Choroid plexus epithelial cell (primary cell): Measurements from ENCODE around the gene MED9.

Experiments used
- DNase-seq: peaks from one replicate; pipeline ENCODE4 v3.0.0-alpha.2; 2010; ENCODE audit warnings: low read depth
- H3K4me3 ChIP-seq: 2 replicates; pipeline ENCODE4 v1.5.1; 2011; ENCODE audit warnings: low read depth, mild to moderate bottlenecking, control low read depth, low read length, moderate library complexity
- TF ChIP-seq, protein P1 (sequence below): conservative IDR thresholded peaks from 2 replicates; pipeline ENCODE4 v1.5.1; 2011; ENCODE audit warnings: low read depth, mild to moderate bottlenecking, control low read depth, inconsistent platforms, low read length, moderate library complexity

The MED9 gene

DNA sequence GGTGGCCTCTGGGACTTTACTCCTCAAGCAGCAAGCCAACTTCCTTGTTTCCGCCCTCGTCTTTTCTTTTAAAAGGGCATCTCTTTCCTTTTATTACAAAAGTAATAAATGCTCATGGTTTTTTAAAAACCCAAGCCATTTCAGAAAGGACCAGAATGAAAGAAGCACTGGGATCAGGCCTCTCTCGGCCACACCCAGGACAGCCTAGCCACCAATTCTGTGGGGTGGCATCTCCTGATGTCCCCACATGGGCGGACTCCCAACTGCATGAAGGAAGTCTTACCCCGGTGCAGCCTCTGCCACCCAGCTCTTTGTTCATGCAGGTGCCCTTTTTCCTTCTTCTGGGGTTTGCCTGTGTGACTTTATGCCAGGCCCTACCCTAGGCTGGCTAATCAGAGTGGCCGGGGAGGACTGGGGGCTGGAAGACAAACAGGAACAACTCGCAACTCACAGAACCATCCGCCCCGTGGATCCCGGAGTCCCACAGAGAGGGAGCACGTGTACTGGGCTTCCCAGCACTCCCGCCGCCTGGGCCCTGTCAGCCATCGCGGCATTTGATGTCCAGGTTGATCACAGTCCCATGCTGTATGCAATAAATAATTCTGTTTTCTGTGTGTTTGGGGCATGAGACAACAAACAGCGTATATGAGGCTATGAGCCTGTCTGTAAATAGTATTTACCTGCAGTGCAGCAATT is 22.0 kb downstream of the MED9 start:
- DNase-seq: no peak
- H3K4me3 ChIP-seq: no peak overlapping the region
- TF ChIP-seq, protein P1, sequence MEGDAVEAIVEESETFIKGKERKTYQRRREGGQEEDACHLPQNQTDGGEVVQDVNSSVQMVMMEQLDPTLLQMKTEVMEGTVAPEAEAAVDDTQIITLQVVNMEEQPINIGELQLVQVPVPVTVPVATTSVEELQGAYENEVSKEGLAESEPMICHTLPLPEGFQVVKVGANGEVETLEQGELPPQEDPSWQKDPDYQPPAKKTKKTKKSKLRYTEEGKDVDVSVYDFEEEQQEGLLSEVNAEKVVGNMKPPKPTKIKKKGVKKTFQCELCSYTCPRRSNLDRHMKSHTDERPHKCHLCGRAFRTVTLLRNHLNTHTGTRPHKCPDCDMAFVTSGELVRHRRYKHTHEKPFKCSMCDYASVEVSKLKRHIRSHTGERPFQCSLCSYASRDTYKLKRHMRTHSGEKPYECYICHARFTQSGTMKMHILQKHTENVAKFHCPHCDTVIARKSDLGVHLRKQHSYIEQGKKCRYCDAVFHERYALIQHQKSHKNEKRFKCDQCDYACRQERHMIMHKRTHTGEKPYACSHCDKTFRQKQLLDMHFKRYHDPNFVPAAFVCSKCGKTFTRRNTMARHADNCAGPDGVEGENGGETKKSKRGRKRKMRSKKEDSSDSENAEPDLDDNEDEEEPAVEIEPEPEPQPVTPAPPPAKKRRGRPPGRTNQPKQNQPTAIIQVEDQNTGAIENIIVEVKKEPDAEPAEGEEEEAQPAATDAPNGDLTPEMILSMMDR: no peak

DNA sequence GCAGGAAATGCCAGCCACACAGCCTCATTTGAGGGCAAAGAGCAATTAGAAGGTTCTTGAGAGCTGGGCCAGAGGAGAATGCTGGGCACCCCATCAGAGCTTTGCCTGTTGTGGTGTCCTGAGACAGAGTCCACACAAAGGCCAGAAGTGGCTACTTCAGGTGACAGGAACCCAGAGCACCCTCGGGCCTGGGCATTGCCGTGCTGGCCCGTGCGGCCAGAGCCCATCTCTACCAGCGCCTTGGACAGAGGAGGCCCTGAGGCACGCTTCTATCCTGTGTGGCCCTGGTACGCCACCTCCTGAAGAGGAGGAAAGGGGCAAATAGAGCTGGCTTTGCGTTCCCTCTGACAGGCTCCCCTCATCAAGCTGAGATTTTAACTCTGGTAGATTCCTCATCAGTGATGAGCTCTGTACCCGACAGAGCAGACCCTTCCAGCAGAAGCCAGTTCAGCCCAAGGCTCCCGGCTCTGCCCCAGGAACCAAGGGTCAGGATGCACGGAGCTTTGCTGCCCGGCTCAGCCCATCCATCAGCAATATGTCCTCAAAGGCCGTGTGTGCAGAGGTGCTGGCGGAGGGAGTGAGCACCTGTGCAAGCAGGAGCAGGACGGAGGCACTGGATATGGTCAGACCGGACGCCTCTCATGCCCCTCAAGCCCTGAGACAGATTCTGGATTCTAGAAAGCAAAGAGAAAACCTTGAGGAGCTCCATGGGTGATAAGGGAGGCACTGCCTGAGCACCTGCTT is 22.8 kb downstream of the MED9 start:
- H3K4me3 ChIP-seq: no peak overlapping the region
- TF ChIP-seq, protein P1: no peak
- no peak for DNase-seq

DNA sequence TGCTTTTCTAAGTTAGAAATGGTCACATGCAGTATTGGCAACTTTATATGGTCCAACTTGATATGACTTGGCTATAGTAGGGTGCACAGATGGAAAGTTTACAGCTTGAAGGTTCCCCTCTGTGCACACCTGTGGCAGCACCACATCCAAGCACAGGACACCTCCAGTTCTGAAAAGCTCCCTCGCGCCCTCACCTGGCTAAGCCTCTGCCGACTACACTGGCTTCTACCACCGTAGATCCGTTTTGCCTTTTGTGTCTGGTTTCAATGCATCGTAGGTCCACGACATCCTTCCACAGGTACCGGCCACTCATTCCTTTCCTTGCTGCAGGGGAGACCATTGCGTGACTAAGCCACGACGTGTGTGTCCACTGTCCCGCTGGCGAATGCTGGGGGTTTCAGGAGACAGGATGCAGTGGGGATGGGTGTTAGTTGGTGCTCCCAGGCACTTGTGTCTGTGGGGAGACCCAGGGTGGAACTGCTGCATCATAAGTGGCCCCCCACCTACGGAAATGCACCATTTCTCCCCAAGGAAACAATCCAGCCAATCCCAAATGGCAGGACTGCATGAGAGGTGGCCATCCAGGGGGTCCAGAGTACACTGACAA is 24.3 kb downstream of the MED9 start:
- H3K4me3 ChIP-seq: no peak overlapping the region
- TF ChIP-seq, protein P1: no peak
- no peak for DNase-seq

DNA sequence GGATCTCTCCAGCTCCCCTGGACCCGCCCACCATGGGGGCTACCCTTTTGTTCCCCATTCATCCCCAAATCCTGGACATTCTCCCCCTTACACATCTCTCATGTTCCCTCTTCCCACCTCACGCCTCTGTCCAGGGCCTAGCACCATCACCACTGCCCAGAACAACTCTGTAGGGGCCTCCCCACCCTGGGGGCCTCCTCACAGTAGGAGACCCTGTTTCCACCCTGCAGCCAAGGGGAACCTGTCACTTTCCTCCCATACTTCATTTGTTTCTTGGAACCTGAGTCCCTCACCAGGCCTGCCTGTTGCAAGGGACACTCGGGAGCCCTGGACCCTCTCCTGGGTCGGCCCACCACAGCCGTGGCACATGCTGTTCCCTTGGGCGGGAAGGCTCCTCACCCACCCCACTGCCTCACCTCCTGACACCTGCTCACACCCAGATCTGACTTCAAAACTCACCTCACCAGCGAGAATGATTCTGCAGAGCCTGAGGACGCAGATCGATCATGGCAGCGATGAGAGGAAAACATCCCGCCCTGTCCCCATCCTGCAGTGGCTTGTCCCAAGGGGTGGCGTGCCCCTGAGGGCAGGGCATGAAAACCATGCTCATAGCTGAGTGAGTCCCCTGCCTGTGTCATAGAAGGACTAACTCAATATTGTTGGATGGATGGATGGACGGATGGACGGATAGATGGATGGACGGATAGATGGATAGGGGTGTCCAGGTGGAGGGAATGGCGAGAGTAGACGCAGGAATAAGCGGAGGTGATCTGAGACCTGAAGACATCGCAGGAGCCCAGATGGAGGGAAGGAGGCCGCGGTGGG is 26.2 kb downstream of the MED9 start:
- TF ChIP-seq, protein P1: no peak
- no peak for DNase-seq
- no peak overlapping the region for H3K4me3 ChIP-seq

DNA sequence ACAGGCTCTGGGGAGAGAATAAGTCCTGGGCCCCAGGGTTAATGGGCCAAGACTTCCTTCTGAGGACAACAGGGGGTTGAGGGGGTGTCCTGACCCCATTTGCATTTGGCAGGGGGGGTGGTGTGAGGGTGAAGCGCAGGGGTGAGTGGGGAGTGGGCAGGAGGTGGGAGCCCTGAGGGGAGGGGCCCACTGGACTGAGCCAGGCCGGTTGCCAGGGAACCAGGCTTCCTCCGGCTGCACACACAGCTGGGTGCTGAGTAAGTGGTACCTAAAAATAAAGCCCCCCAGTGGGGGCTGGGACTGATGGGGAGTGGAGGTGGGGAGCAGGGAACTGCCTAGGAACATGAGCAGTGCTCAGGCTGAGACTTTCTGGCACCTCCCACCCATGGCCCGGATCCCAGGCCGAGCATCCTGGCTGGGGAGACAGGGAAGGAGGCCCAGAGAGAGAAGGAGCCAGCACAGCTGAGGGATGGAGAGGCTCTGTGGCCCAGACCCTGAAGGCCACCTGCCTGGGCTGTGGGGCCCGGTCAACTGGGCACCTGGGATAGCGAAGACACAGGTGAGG is 26.8 kb downstream of the MED9 start:
- TF ChIP-seq, protein P1: no peak

DNA sequence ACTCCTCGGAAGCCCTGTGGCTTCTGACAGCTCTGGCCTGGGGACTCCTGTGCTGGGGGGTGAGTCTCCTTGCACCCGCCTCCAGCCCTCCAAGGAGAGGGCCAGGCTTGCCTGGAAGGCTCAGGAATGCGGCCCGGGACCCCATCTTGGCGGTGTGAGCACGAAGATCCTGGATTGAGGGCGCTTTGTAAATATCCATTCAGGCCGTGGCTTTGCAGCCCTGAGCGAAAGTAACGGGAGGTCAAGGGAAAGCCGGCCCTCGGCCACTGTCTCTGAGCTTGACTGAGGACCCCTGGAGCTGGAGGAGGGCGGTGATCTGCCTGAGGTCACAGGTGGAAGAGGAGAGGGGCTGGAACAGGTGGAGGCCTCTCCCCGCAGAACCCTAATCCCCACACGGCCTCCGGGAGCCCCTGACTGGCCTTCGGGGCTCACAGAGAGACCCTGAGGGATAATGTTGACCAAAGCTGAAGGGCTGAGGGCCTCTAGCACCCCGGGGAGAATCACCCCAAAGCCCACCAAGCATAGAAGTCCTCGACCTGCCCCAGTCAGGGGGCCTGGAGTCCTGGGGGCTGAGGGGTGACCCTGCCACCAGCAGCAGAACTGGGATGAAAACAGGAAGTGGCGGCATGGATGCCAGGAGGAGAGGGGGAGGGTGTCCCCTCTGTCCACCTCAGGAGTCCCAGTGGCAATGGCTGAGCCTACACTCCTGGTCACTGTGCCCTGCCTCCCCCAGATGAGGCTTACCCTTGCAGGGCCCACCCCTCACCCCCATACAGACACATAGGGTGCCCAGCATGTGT is 27.7 kb downstream of the MED9 start:
- H3K4me3 ChIP-seq: no peak overlapping the region
- TF ChIP-seq, protein P1: no peak
- no peak for DNase-seq

More for the DNA sequence above, 26.8 kb downstream of the MED9 start:
- H3K4me3 ChIP-seq: no peak overlapping the region
- no peak for DNase-seq
